ENCODE data around the gene CLCN7.

DNA sequence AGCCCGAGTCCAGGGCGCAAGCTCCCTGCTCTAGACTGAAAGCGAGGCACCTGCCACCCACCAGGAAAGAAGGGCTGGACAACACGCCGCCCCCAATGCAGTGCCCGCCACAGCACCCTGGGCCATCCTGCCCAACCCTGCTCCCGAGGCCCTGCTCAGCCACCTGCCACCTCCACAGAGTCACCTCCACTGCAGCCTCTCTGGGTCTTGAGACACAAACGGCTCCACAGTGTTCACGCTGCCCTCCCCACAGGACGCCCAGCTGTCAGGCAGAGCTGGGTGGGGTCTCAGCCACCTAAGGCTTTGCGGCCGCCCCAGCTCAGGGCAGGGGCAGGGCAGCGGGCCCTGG, 9.3 kb downstream of the CLCN7 start:
- TF ChIP-seq, protein P1, sequence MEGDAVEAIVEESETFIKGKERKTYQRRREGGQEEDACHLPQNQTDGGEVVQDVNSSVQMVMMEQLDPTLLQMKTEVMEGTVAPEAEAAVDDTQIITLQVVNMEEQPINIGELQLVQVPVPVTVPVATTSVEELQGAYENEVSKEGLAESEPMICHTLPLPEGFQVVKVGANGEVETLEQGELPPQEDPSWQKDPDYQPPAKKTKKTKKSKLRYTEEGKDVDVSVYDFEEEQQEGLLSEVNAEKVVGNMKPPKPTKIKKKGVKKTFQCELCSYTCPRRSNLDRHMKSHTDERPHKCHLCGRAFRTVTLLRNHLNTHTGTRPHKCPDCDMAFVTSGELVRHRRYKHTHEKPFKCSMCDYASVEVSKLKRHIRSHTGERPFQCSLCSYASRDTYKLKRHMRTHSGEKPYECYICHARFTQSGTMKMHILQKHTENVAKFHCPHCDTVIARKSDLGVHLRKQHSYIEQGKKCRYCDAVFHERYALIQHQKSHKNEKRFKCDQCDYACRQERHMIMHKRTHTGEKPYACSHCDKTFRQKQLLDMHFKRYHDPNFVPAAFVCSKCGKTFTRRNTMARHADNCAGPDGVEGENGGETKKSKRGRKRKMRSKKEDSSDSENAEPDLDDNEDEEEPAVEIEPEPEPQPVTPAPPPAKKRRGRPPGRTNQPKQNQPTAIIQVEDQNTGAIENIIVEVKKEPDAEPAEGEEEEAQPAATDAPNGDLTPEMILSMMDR (IDR thresholded peaks at IDR 0.05 in 4 of 5, conservative IDR thresholded peaks at IDR 0.05 in 1 of 5) = no peak
- TF ChIP-seq POLR2A (IDR thresholded peaks at IDR 0.05) = no peak
